ENCODE data around the gene BCDIN3D. TPM values are rescaled to one million over a fixed set of nuclear protein-coding genes. Genes with fewer than 3 reads are reported as not detected.
"Not testable (repeated sequence)": the region's sequence is repeated elsewhere in the genome, so short reads cannot be mapped to it uniquely, and the experiment has no call there.

Gene BCDIN3D
- total RNA-seq, 1 donor from 2014 or later: 5.3 TPM

DNA sequence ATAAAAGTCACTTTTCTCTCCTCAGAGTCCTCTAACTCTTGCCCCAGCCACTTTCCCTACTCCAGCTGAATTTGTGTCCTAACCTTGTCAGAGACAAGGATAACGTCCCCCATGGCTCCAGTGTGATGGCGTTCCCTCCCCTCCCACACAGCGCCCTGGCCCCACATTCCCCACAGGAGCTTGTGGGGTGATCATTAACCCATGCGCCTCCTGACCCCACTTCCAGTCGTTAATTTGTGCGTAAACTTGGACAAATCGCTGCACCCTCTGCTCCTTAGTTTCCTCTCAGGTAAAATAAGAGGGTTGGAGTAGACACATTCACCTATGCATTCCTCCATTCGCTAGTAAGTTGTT is 22.9 kb upstream of the BCDIN3D start:
- TF ChIP-seq CTCF (IDR thresholded peaks at IDR 0.05; ENCODE audit: unreplicated experiment): no peak
- Mint-ChIP-seq H3K27me3 (ENCODE audit: low read depth) (peaks cover 25% of the 10 kb centered on the region), H3K9me3 (no peaks in the 10 kb centered on the region), H3K36me3 (no peaks in the 10 kb centered on the region), H3K4me3 (no peak overlapping the region), H3K27ac (no peak overlapping the region), H3K4me1 (peaks cover 35% of the 10 kb centered on the region)
- no peak for DNase-seq (ENCODE audit: low spot score in 2 of 2, unreplicated experiment in 2 of 2)

DNA sequence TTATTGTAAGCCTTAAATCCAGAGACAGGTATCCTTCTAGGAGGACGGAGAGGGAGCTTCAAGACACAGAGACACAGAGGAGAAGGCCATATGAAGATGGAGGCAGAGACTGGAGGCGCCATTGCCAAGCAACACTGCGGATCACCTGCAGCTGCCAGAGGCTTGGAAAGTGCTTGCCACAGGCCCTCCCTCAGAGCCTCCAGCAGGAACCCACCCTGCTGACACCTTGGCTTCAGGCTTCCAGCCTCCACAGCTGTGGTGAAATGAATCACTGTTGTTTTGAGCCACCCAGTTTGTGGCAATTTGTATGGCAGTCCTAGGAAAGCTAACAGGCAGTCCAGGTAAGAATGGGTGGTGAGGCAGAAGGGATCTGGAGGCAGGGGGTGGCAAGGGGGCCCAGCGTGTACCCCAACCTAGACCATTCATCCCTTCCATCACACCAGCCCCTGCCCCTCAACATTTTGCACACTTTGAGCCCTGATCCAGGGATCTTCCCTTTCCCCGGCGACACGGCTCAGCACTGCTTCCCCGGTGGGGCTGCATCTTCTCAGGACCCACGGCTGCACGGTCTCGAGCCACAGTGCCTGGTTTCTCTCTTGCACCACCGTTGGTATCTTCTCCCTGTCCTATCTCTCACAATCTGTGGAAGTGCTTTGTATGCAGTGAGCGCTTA is 22.3 kb upstream of the BCDIN3D start:
- TF ChIP-seq CTCF (IDR thresholded peaks at IDR 0.05; ENCODE audit: unreplicated experiment): no peak
- Mint-ChIP-seq H3K4me1 (peaks cover 33% of the 10 kb centered on the region), H3K27me3 (ENCODE audit: low read depth) (peaks cover 25% of the 10 kb centered on the region), H3K4me3 (no peak overlapping the region), H3K27ac (no peak overlapping the region), H3K9me3 (no peaks in the 10 kb centered on the region), H3K36me3 (no peaks in the 10 kb centered on the region)
- DNase-seq (ENCODE audit: low spot score in 2 of 2, unreplicated experiment in 2 of 2): no peak

DNA sequence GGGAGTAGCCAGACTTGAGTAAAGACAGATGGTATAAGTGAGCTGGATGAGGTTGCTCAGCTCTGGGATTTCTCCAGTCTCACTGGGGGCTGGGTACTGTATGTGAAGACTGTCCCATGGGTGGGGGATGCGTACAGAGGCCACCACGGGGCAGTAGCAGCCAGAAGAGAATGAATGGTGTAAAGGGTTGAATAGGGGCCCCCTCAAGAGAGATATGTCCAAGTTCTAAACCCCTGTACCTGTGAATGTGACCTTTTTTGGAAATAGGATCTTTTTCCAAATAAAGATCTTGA is 21.8 kb upstream of the BCDIN3D start:
- Mint-ChIP-seq H3K4me1 (peaks cover 28% of the 10 kb centered on the region), H3K27ac (no peak overlapping the region), H3K36me3 (no peaks in the 10 kb centered on the region), H3K9me3 (peaks cover 3% of the 10 kb centered on the region), H3K4me3 (no peak overlapping the region), H3K27me3 (ENCODE audit: low read depth) (peaks cover 25% of the 10 kb centered on the region)
- TF ChIP-seq CTCF (IDR thresholded peaks at IDR 0.05; ENCODE audit: unreplicated experiment): no peak
- no peak for DNase-seq (ENCODE audit: low spot score in 2 of 2, unreplicated experiment in 2 of 2)

DNA sequence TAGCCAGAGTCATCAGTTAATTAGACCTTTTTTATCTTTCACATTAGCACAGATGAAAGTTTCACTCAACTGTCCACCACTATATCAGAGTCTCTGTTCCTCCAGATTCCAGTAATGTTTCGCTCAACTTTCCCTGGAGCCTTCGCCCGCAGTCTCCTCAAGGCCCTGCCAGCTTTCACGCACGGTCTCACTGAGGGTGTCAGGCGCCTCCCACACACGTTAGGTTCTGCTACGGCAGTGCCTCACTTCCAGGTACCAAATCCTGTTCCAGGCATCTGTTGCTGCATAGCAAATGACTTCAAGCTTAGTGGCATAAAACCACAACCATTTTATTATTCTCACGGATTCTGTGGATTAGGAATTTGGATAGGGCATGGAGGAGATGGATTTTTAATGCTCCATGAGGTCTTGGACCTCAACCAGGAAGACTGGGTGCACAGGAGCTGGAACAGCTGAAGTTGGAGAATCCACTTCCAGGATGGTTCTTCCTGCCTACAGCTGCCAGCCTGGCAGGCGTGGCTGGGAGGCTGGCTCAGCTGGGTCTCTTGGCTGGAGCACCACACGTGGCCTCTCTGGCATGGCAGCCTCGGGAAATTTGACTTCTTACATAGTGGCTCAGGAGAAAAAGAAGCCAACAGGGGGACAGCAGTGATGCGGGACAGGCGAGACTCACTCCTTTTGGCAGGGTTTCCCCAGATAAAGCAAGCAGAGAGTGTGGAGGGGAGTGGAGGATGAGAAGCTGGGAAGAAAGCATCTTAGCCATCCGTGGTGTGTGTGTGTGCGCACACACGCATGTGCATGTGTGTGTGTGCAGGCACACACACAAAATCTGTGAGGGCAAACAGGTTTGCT is 21.3 kb upstream of the BCDIN3D start:
- Mint-ChIP-seq H3K36me3 (no peaks in the 10 kb centered on the region), H3K27me3 (ENCODE audit: low read depth) (peaks cover 25% of the 10 kb centered on the region), H3K27ac (no peak overlapping the region), H3K4me1 (peaks cover 22% of the 10 kb centered on the region), H3K9me3 (peaks cover 5% of the 10 kb centered on the region), H3K4me3 (no peak overlapping the region)
- no peak for DNase-seq (ENCODE audit: low spot score in 2 of 2, unreplicated experiment in 2 of 2)
- TF ChIP-seq CTCF (IDR thresholded peaks at IDR 0.05; ENCODE audit: unreplicated experiment): no peak

- H3K27ac Mint-ChIP-seq; DNase-seq (ENCODE audit: low spot score in 2 of 2, unreplicated experiment in 2 of 2); H3K9me3 Mint-ChIP-seq; H3K4me1 Mint-ChIP-seq; H3K4me3 Mint-ChIP-seq; H3K36me3 Mint-ChIP-seq: not testable (repeated sequence)
- peaks cover 49% of the 10 kb centered on the region for H3K27me3 Mint-ChIP-seq (ENCODE audit: low read depth)
These were observed 18.0 kb upstream of the BCDIN3D start for GRCh38 chr12:49860921-49861320.

DNA sequence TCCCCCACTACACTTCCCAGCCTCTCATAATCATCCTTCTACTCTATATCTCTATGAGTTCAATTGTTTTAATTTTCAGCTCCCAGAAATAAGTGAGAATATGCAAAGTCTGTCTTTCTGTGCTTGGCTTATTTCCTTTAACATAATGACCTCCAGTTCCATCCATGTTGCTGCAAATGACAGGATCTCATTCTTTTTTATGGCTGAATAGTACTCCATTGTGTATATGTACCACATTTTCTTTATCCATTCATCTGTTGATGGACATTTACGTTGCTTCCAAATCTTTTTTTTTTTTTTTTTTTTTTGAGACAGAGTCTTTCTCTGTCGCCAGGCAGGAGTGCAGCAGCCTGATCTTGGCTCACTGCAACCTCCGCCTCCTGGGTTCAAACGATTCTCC is 13.0 kb upstream of the BCDIN3D start:
- not testable (repeated sequence) for H3K4me1 Mint-ChIP-seq; DNase-seq (ENCODE audit: low spot score in 2 of 2, unreplicated experiment in 2 of 2); H3K4me3 Mint-ChIP-seq; H3K36me3 Mint-ChIP-seq; H3K9me3 Mint-ChIP-seq; H3K27ac Mint-ChIP-seq
- peaks cover 63% of the 10 kb centered on the region for H3K27me3 Mint-ChIP-seq (ENCODE audit: low read depth)

All from mesothelial cell of epicardium (in vitro differentiated cells).